WI38 (cell line): ENCODE data around the gene CTSH.

Experiments
- H3K4me3 ChIP-seq: 2 replicates; pipeline ENCODE4 v1.5.1; 2011; ENCODE audit warnings: low read depth, mild to moderate bottlenecking, control low read depth, low read length
- CTCF ChIP-seq: IDR thresholded peaks from 2 replicates; pipeline ENCODE4 v1.5.1; 2012; ENCODE audit warnings: low read depth, mild to moderate bottlenecking, control low read depth, low read length

CTSH gene

GRCh38 chr15:78937132-78937739 lies 7.6 kb downstream of the CTSH start:
- no peak for TF ChIP-seq CTCF

DNA sequence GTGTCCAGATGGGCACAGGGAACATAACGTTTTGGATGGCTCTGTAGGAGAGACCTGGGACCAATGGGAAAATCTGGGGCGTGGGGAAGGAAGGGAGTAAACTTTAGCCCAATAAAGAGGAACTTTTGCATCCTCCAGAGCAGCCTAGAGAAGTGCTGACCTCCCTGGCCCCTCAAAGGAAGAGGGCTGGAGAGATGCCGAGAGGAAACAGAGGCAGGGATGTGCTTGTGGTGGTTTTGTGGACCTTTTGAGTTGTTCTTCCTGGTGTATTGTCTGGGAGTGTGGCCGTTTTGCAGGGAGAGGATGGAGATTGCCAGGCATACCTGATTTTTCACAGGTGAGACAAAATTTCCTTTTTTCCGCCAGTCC lies 10.2 kb downstream of the CTSH start:
- H3K4me3 ChIP-seq, result no peak overlapping the region
- no peak for TF ChIP-seq CTCF

More at GRCh38 chr15:78937132-78937739, 7.6 kb downstream of the CTSH start:
- no peak overlapping the region for H3K4me3 ChIP-seq

GRCh38 chr15:78933823-78934654 lies 10.8 kb downstream of the CTSH start:
- no peak overlapping the region for H3K4me3 ChIP-seq
- TF ChIP-seq CTCF, result no peak

DNA sequence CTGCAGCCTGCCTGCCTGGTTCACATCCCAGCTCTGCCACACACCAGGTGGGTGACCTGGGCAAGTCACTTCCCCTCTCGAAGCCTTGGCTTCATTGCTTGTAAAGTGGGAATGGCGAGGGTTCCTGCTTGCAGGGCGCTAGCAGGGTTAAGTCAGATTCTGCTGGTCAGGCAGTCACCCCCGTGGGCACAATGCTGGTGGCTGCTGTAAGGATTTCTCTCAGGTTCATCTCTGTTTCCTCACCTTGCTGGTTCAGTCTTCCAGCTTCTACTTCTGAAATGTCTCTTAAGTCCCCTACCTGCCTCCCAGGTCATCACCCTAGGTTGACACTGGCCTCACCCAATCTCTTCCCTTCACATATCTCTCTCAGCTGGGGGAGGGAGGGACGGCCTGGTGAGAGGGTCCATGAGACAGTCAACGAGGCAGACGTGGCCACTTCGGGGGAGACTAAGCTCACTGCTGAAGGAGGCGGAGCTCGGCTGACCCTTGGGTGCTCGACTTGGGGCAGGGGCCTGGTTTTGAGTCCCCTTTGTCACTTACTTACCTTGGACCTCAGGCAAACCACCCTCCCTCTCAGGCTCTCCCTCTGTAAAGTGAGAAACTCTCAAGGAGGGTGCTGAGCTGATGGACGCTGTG lies 11.5 kb downstream of the CTSH start:
- TF ChIP-seq CTCF, result no peak
- no peak overlapping the region for H3K4me3 ChIP-seq

- no peak overlapping the region for H3K4me3 ChIP-seq
- no peak for TF ChIP-seq CTCF
Measured at GRCh38 chr15:78932258-78932808, 12.5 kb downstream of the CTSH start.

- no peak for TF ChIP-seq CTCF
- H3K4me3 ChIP-seq, result no peak overlapping the region
Measured at GRCh38 chr15:78931439-78932257, 13.2 kb downstream of the CTSH start.
